Endothelial cell of umbilical vein (primary cell): ENCODE data around the gene CKAP5. TPM values are rescaled to one million over a fixed set of nuclear protein-coding genes. Genes with fewer than 3 reads are reported as not detected.

Experiments
- BruUV-seq: library from RNA; stranded (reverse); fragments of 400-500 nt; replicated peaks from 2 replicates; lab custom pipeline; 2021; lab: Mats Ljungman, UMichigan
- CTCF ChIA-PET: fragments of 300-600, 350-600 bp; sonication (Branson Sonifier 250); formaldehyde crosslinking; loops from one replicate; lab custom pipeline; 2021; ENCODE audit warnings: antibody characterized with exemption, inconsistent platforms; lab: Charles Lee
- POLR2A ChIA-PET: fragments of 300-600, 350-600 bp; sonication (Branson Sonifier 250); formaldehyde crosslinking; loops from one replicate; lab custom pipeline; 2021; ENCODE audit warnings: antibody characterized with exemption, inconsistent platforms; lab: Charles Lee
- DNase-seq: peaks from one replicate; pipeline ENCODE4 v3.0.0-alpha.2; 2011; ENCODE audit warnings: low read depth, low spot score
- FAIRE-seq: peaks from 2 replicates; lab custom pipeline; 2011; peaks lifted over from hg19 to GRCh38; lab: Jason Lieb, UNC
- H2AFZ ChIP-seq: 2 replicates; pipeline ENCODE4 v1.6.0; 2012; ENCODE audit warnings: low read depth, low read length, control low read depth, inconsistent platforms
- H3K27ac ChIP-seq: 2 replicates; pipeline ENCODE4 v1.5.1; 2011; ENCODE audit warnings: low read depth, mild to moderate bottlenecking, control low read depth, low read length, moderate library complexity; ENCODE audit not compliant: insufficient read depth
- H3K27me3 ChIP-seq, 2 experiments: 2 replicates each; pipeline versions ENCODE4 v1.6.0 to v1.6.1; 2011; ENCODE audit warnings: low read length in 2 of 2, mixed read lengths in 1 of 2; ENCODE audit not compliant: control insufficient read depth in 2 of 2, insufficient read depth in 2 of 2
- H3K36me3 ChIP-seq, 2 experiments: 2 replicates in 1 of 2; 3 replicates in 1 of 2; pipeline ENCODE4 v1.5.1; 2011; ENCODE audit warnings: low read length in 2 of 2, mild to moderate bottlenecking in 1 of 2, moderate library complexity in 1 of 2; ENCODE audit not compliant: control insufficient read depth in 2 of 2, insufficient read depth in 2 of 2; ENCODE audit errors: extremely low read depth in 1 of 2
- H3K4me1 ChIP-seq: 3 replicates; pipeline ENCODE4 v1.5.1; 2011; ENCODE audit warnings: mild to moderate bottlenecking, low read length; ENCODE audit not compliant: control insufficient read depth, insufficient read depth; ENCODE audit errors: extremely low read depth
- H3K4me2 ChIP-seq: 2 replicates; pipeline ENCODE4 v1.6.1; 2011; ENCODE audit warnings: low read length, control low read depth, mixed read lengths; ENCODE audit not compliant: insufficient read depth
- H3K4me3 ChIP-seq, 3 experiments: fragments of 200-600 bp in 1 of 3; sonication (generic), shearing (Covaris generic) in 1 of 3; replicated peaks in 1 of 3; 2 replicates each; pipeline ENCODE4 v1.5.1; 2011 to 2016; ENCODE audit warnings: control low read depth in 3 of 3, low read length in 3 of 3, mild to moderate bottlenecking in 2 of 3, inconsistent platforms in 1 of 3, low read depth in 1 of 3, moderate library complexity in 1 of 3; ENCODE audit not compliant: insufficient read depth in 1 of 3
- H3K79me2 ChIP-seq: 2 replicates; pipeline ENCODE4 v1.6.0; 2012; ENCODE audit warnings: low read length, inconsistent platforms; ENCODE audit not compliant: control insufficient read depth, insufficient read depth
- H3K9ac ChIP-seq: replicated peaks from 2 replicates; pipeline ENCODE3; 2011; ENCODE audit warnings: low read length, control low read depth; ENCODE audit not compliant: insufficient read depth; ENCODE audit errors: extremely low read depth
- H3K9me1 ChIP-seq: replicated peaks from 3 replicates; pipeline ENCODE4 v1.6.0; 2011; ENCODE audit warnings: mild to moderate bottlenecking, low read length; ENCODE audit not compliant: control insufficient read depth, insufficient read depth; ENCODE audit errors: extremely low read depth
- H3K9me3 ChIP-seq: replicated peaks from 2 replicates; pipeline ENCODE4 v1.5.1; 2012; ENCODE audit warnings: low read length, inconsistent platforms; ENCODE audit not compliant: control insufficient read depth, insufficient read depth
- H4K20me1 ChIP-seq: replicated peaks from 2 replicates; pipeline ENCODE3; 2011; ENCODE audit warnings: mild to moderate bottlenecking, low read length; ENCODE audit not compliant: control insufficient read depth, insufficient read depth; ENCODE audit errors: extremely low read depth
- FOS ChIP-seq: IDR thresholded peaks from 2 replicates; pipeline ENCODE4 v1.6.1; 2011; ENCODE audit warnings: mild to moderate bottlenecking, low read length, moderate library complexity, borderline replicate concordance; ENCODE audit not compliant: insufficient read depth
- GATA2 ChIP-seq: IDR thresholded peaks from 2 replicates; pipeline ENCODE4 v1.7.0; 2011; ENCODE audit warnings: low read depth, mild to moderate bottlenecking, moderate library complexity, mixed read lengths, low read length; ENCODE audit not compliant: insufficient read length, insufficient read depth
- POLR2AphosphoS5 ChIP-seq: IDR thresholded peaks from 2 replicates; pipeline ENCODE4 v1.6.1; 2012; ENCODE audit warnings: low read depth, mild to moderate bottlenecking, control low read depth, low read length, moderate library complexity; ENCODE audit not compliant: insufficient read depth
- dilution Hi-C: fragments of 300-500 bp; cut with MboI; formaldehyde crosslinking; loops from one replicate; pipeline ENCODE4 v1.15.0; 2019; ENCODE audit warnings: low sequenced_read_pairs; ENCODE audit not compliant: extremely low pct_ligation_motif_present
- intact Hi-C: fragments of 100-400 bp; cut with micrococcal nuclease; formaldehyde crosslinking; loops from one replicate; pipeline ENCODE4 v1.10.0; 2022
- polyA plus RNA-seq, 4 experiments: library from polyadenylated mRNA; depleted of rRNA in 3 of 4; stranded (reverse) in 3 of 4; unstranded in 1 of 4; fragments of >200 nt; gene quantifications; 2 replicates each; pipeline versions ENCODE4 v1.2.1 to v1.2.3, GENCODE V29; 2011 to 2012; ENCODE audit warnings: missing spikeins in 1 of 4
- total RNA-seq: library from RNA; stranded (reverse); gene quantifications from 2 replicates; pipeline ENCODE4 v1.2.3, GENCODE V29; 2021

The CKAP5 gene
- total and polyA plus RNA-seq, 2 donors (not counting 3 experiments of a cell fraction or from before 2014, with no cell fraction given), result 47.4 to 138 TPM

- Histone ChIP-seq H2AFZ (no peak overlapping the region), H3K27me3 (no peaks in the 10 kb centered on the region), H3K79me2 (no peaks in the 10 kb centered on the region), H3K4me2 (no peak overlapping the region), H3K4me3 (no peak overlapping the region), H4K20me1 (no peaks in the 10 kb centered on the region), H3K9me1 (no peaks in the 10 kb centered on the region), H3K9me3 (no peaks in the 10 kb centered on the region), H3K4me1 (no peaks in the 10 kb centered on the region), H3K9ac (no peak overlapping the region), H3K27ac (no peak overlapping the region), H3K36me3 (no peaks in the 10 kb centered on the region)
- intact Hi-C loops, result no loop called here
- DNase-seq (peak; percentile 12), FAIRE-seq (no peak)
- TF ChIP-seq FOS (peak; percentile 20), GATA2 (no peak)
- ChIA-PET POLR2A (no interaction called here), CTCF (interaction anchor here (1.3 to 1.6 kb wide), 2 partner anchors 9 to 11 kb away, joined by 3 to 4 read pairs; no protein-coding TSS in a partner anchor)
- dilution Hi-C loops, result no loop called here
- no TSS peak for BruUV-seq
These were observed 19.3 kb upstream of the CKAP5 start for GRCh38 chr11:46865340-46865739.

GRCh38 chr11:46860218-46860617, 14.1 kb upstream of the CKAP5 start:
- H3K79me2 ChIP-seq, result no peaks in the 10 kb centered on the region
- H2AFZ ChIP-seq, result no peak overlapping the region
- H3K4me1 ChIP-seq, result no peaks in the 10 kb centered on the region
- H3K27ac ChIP-seq, result no peak overlapping the region
- FAIRE-seq (no peak), DNase-seq (no peak)
- intact Hi-C loops (no loop called here), dilution Hi-C loops (no loop called here)
- no peak for TF ChIP-seq POLR2AphosphoS5
- no peak for TF ChIP-seq GATA2
- no peaks in the 10 kb centered on the region for H3K27me3 ChIP-seq
- H3K9ac ChIP-seq, result no peak overlapping the region
- H3K9me3 ChIP-seq, result no peaks in the 10 kb centered on the region
- BruUV-seq, result no TSS peak
- no peak overlapping the region for H3K4me3 ChIP-seq
- POLR2A ChIA-PET, result interaction anchor here (0.6 kb wide), 1 partner anchor 256 kb away, joined by 8 read pairs; no protein-coding TSS in a partner anchor
- no peaks in the 10 kb centered on the region for H4K20me1 ChIP-seq
- no peaks in the 10 kb centered on the region for H3K36me3 ChIP-seq
- CTCF ChIA-PET, result no interaction called here
- no peaks in the 10 kb centered on the region for H3K9me1 ChIP-seq
- no peak overlapping the region for H3K4me2 ChIP-seq
